Measurements from ENCODE around the gene SIPA1L2.

The SIPA1L2 gene

GRCh38 chr1:232678185-232678886 is 48.4 kb upstream of the SIPA1L2 start (continued):
- TF ChIP-seq ZBTB11 (tag by site-specific recombination; conservative IDR thresholded peaks at IDR 0.05; ENCODE audit: low read depth) = no peak
- TF ChIP-seq ZNF433 (tag by site-specific recombination; IDR thresholded peaks at IDR 0.05; ENCODE audit: low read depth) = no peak
- TF ChIP-seq ZNF488 (tag by site-specific recombination; IDR thresholded peaks at IDR 0.05) = no peak
- TF ChIP-seq ZNF155 (tag by site-specific recombination; IDR thresholded peaks at IDR 0.05) = peak; percentile 49; the same call in 1 of the 2 replicates
- no peak for TF ChIP-seq ZNF112 (tag by site-specific recombination; IDR thresholded peaks at IDR 0.05)
- TF ChIP-seq ZNF747 (tag by site-specific recombination; IDR thresholded peaks at IDR 0.05) = no peak
- no peak for TF ChIP-seq HIC1 (tag by site-specific recombination; IDR thresholded peaks at IDR 0.05)
- TF ChIP-seq ZSCAN16 (tag by site-specific recombination; IDR thresholded peaks at IDR 0.05) = 0 out of 2 replicates have a peak, but pooled peaks have one; percentile 45
- no peak for TF ChIP-seq ZNF544 (tag by site-specific recombination; IDR thresholded peaks at IDR 0.05)
- TF ChIP-seq ZNF785 (tag by site-specific recombination; IDR thresholded peaks at IDR 0.05) = no peak
- peak; percentile 100 for TF ChIP-seq INSM2 (tag by site-specific recombination; IDR thresholded peaks at IDR 0.05)
- peak; percentile 90 for TF ChIP-seq ZBTB1 (tag by site-specific recombination; IDR thresholded peaks at IDR 0.05)
- TF ChIP-seq ZNF629 (tag by site-specific recombination; IDR thresholded peaks at IDR 0.05) = peak; percentile 89
- TF ChIP-seq ZNF423 (tag by site-specific recombination; IDR thresholded peaks at IDR 0.05) = no peak
- peak; percentile 98 for TF ChIP-seq ZXDB (tag by site-specific recombination; IDR thresholded peaks at IDR 0.05)
- TF ChIP-seq ZNF548 (tag by site-specific recombination; IDR thresholded peaks at IDR 0.05) = no peak
- no peak for TF ChIP-seq ZNF16 (tag by site-specific recombination; IDR thresholded peaks at IDR 0.05; ENCODE audit: low read depth)
- TF ChIP-seq ZNF174 (tag by site-specific recombination; IDR thresholded peaks at IDR 0.05) = no peak
- TF ChIP-seq ZFP3 (tag by site-specific recombination; IDR thresholded peaks at IDR 0.05; ENCODE audit: low read depth) = no peak
- TF ChIP-seq ATF2 (tag by site-specific recombination; IDR thresholded peaks at IDR 0.05; ENCODE audit: low read depth) = no peak
- TF ChIP-seq ZNF777 (tag by site-specific recombination; IDR thresholded peaks at IDR 0.05; ENCODE audit: borderline replicate concordance) = no peak
- TF ChIP-seq KLF9 (tag by site-specific recombination; IDR thresholded peaks at IDR 0.05; ENCODE audit: low read depth) = no peak
- TF ChIP-seq GLIS2 (tag by site-specific recombination; IDR thresholded peaks at IDR 0.05) = peak; percentile 59
- TF ChIP-seq TRIM28 (IDR thresholded peaks at IDR 0.05; ENCODE audit: borderline replicate concordance, low read length) = peak; percentile 56; the same call in 1 of the 2 replicates
- TF ChIP-seq ZNF175 (tag by site-specific recombination; IDR thresholded peaks at IDR 0.05) = no peak
- peak; percentile 62 for TF ChIP-seq PRDM10 (tag by site-specific recombination; IDR thresholded peaks at IDR 0.05)
- no peak for TF ChIP-seq ZNF473 (tag by site-specific recombination; IDR thresholded peaks at IDR 0.05)

All from HEK293 (cell line).